Skin of body (tissue), 2 donors: ENCODE data around the gene CALM3. TPM values are rescaled to one million over a fixed set of nuclear protein-coding genes. Genes with fewer than 3 reads are reported as not detected.
"Not testable (repeated sequence)": the region's sequence is repeated elsewhere in the genome, so short reads cannot be mapped to it uniquely, and the experiment has no call there.

Experiments used
- DNase-seq: peaks from one replicate; lab custom pipeline; 2025; lab: John Stamatoyannopoulos, UW
- total RNA-seq: library from RNA; depleted of rRNA; stranded (reverse); fragments of >200 nt; gene quantifications from one replicate; pipeline ENCODE4 v1.2.3, GENCODE V29; 2014

The CALM3 gene
- total RNA-seq: 67.7 TPM

- DNase-seq: no peak
Measured at GRCh38 chr19:46601318-46602224, at the start of gene CALM3. TSS of gene CALM3 (plus strand) at chr19:46601330. CDS start at chr19:46601435, 105 bp downstream.

GRCh38 chr19:46552891-46553290 lies 48.2 kb upstream of the CALM3 start:
- DNase-seq: no peak

GRCh38 chr19:46554161-46554560 lies 47.0 kb upstream of the CALM3 start:
- no peak for DNase-seq

- no peak for DNase-seq
Measured at GRCh38 chr19:46555628-46556280, 45.4 kb upstream of the CALM3 start.

GRCh38 chr19:46556471-46556870 lies 44.7 kb upstream of the CALM3 start:
- not testable (repeated sequence) for DNase-seq

GRCh38 chr19:46559203-46559602 lies 41.9 kb upstream of the CALM3 start:
- no peak for DNase-seq

GRCh38 chr19:46559675-46560074 lies 41.5 kb upstream of the CALM3 start:
- not testable (repeated sequence) for DNase-seq

GRCh38 chr19:46564701-46565100 lies 36.4 kb upstream of the CALM3 start:
- DNase-seq: no peak

GRCh38 chr19:46571495-46571894 lies 29.6 kb upstream of the CALM3 start:
- no peak for DNase-seq

GRCh38 chr19:46573679-46574498 lies 27.2 kb upstream of the CALM3 start:
- no peak for DNase-seq

- DNase-seq: no peak
Measured at GRCh38 chr19:46574533-46574932, 26.6 kb upstream of the CALM3 start.

GRCh38 chr19:46578450-46578849 lies 22.7 kb upstream of the CALM3 start:
- DNase-seq: no peak

GRCh38 chr19:46579361-46579879 lies 21.7 kb upstream of the CALM3 start:
- no peak for DNase-seq

- DNase-seq: no peak
Measured at GRCh38 chr19:46580247-46580646, 20.9 kb upstream of the CALM3 start.

- no peak for DNase-seq
Measured at GRCh38 chr19:46585539-46585938, 15.6 kb upstream of the CALM3 start.

- DNase-seq: no peak
Measured at GRCh38 chr19:46586294-46586693, 14.8 kb upstream of the CALM3 start.

GRCh38 chr19:46587861-46588260 lies 13.3 kb upstream of the CALM3 start:
- DNase-seq: no peak

GRCh38 chr19:46591254-46591653 lies 9.9 kb upstream of the CALM3 start:
- DNase-seq: no peak

GRCh38 chr19:46591870-46592269 lies 9.3 kb upstream of the CALM3 start:
- no peak for DNase-seq

GRCh38 chr19:46596008-46596407 lies 5.1 kb upstream of the CALM3 start:
- DNase-seq: no peak

- DNase-seq: no peak
Measured at GRCh38 chr19:46598372-46598917, 2.7 kb upstream of the CALM3 start.
